ENCODE data around the gene TNFRSF18. TPM values are rescaled to one million over a fixed set of nuclear protein-coding genes. Genes with fewer than 3 reads are reported as not detected.

The TNFRSF18 gene
- total RNA-seq, 1 donor: not detected

GRCh38 chr1:1167398-1167821, 39.0 kb downstream of the TNFRSF18 start:
- Histone ChIP-seq H3K27me3 (ENCODE audit: insufficient read depth, low read length) (peaks cover 18% of the 10 kb centered on the region), H4K20me1 (ENCODE audit: insufficient read depth, low read length) (no peaks in the 10 kb centered on the region), H3K4me2 (ENCODE audit: insufficient read depth, low read length) (no peak overlapping the region), H3K9me3 (ENCODE audit: low read depth, low read length) (no peaks in the 10 kb centered on the region), H3K4me3 (ENCODE audit: insufficient read depth, low read length) (no peak overlapping the region), H3K27ac (ENCODE audit: low read depth, low read length) (no peak overlapping the region), H3K79me2 (ENCODE audit: insufficient read depth, low read length) (no peaks in the 10 kb centered on the region), H3K4me1 (ENCODE audit: insufficient read depth, low read length) (no peaks in the 10 kb centered on the region), H3K36me3 (ENCODE audit: insufficient read depth, low read length) (no peaks in the 10 kb centered on the region), H2AFZ (ENCODE audit: low read length) (no peak overlapping the region)
- no peak for TF ChIP-seq CTCF (IDR thresholded peaks at IDR 0.05; ENCODE audit: extremely low read depth, low read depth, low read length)
- no peak for DNase-seq (ENCODE audit: insufficient read length, low spot score, missing footprints)

- no peak overlapping the region for H3K27ac ChIP-seq (ENCODE audit: low read depth, low read length)
- no peak overlapping the region for H2AFZ ChIP-seq (ENCODE audit: low read length)
- H3K79me2 ChIP-seq (ENCODE audit: insufficient read depth, low read length): no peaks in the 10 kb centered on the region
- H3K4me3 ChIP-seq (ENCODE audit: insufficient read depth, low read length): no peak overlapping the region
- no peak for TF ChIP-seq CTCF (IDR thresholded peaks at IDR 0.05; ENCODE audit: extremely low read depth, low read depth, low read length)
- H3K27me3 ChIP-seq (ENCODE audit: insufficient read depth, low read length): peaks cover 13% of the 10 kb centered on the region
- H3K4me1 ChIP-seq (ENCODE audit: insufficient read depth, low read length): no peaks in the 10 kb centered on the region
- H3K9me3 ChIP-seq (ENCODE audit: low read depth, low read length): no peaks in the 10 kb centered on the region
- DNase-seq (ENCODE audit: insufficient read length, low spot score, missing footprints): no peak
- H3K4me2 ChIP-seq (ENCODE audit: insufficient read depth, low read length): no peak overlapping the region
- no peaks in the 10 kb centered on the region for H4K20me1 ChIP-seq (ENCODE audit: insufficient read depth, low read length)
- no peaks in the 10 kb centered on the region for H3K36me3 ChIP-seq (ENCODE audit: insufficient read depth, low read length)
These were observed 39.6 kb downstream of the TNFRSF18 start for GRCh38 chr1:1166642-1167397.

- no peak overlapping the region for H3K4me2 ChIP-seq (ENCODE audit: insufficient read depth, low read length)
- no peak overlapping the region for H2AFZ ChIP-seq (ENCODE audit: low read length)
- no peaks in the 10 kb centered on the region for H4K20me1 ChIP-seq (ENCODE audit: insufficient read depth, low read length)
- H3K79me2 ChIP-seq (ENCODE audit: insufficient read depth, low read length): no peaks in the 10 kb centered on the region
- no peak for TF ChIP-seq CTCF (IDR thresholded peaks at IDR 0.05; ENCODE audit: extremely low read depth, low read depth, low read length)
- H3K36me3 ChIP-seq (ENCODE audit: insufficient read depth, low read length): no peaks in the 10 kb centered on the region
- H3K27me3 ChIP-seq (ENCODE audit: insufficient read depth, low read length): peaks cover 13% of the 10 kb centered on the region
- no peak overlapping the region for H3K27ac ChIP-seq (ENCODE audit: low read depth, low read length)
- H3K4me1 ChIP-seq (ENCODE audit: insufficient read depth, low read length): no peaks in the 10 kb centered on the region
- no peak overlapping the region for H3K4me3 ChIP-seq (ENCODE audit: insufficient read depth, low read length)
- H3K9me3 ChIP-seq (ENCODE audit: low read depth, low read length): no peaks in the 10 kb centered on the region
- no peak for DNase-seq (ENCODE audit: insufficient read length, low spot score, missing footprints)
These were observed 40.4 kb downstream of the TNFRSF18 start for GRCh38 chr1:1165900-1166421.

GRCh38 chr1:1165485-1165884, 40.9 kb downstream of the TNFRSF18 start:
- Histone ChIP-seq H2AFZ (ENCODE audit: low read length) (no peak overlapping the region), H3K27me3 (ENCODE audit: insufficient read depth, low read length) (peaks cover 13% of the 10 kb centered on the region), H4K20me1 (ENCODE audit: insufficient read depth, low read length) (no peaks in the 10 kb centered on the region), H3K4me2 (ENCODE audit: insufficient read depth, low read length) (no peak overlapping the region), H3K4me3 (ENCODE audit: insufficient read depth, low read length) (no peak overlapping the region), H3K27ac (ENCODE audit: low read depth, low read length) (no peak overlapping the region), H3K79me2 (ENCODE audit: insufficient read depth, low read length) (no peaks in the 10 kb centered on the region), H3K36me3 (ENCODE audit: insufficient read depth, low read length) (no peaks in the 10 kb centered on the region), H3K4me1 (ENCODE audit: insufficient read depth, low read length) (no peaks in the 10 kb centered on the region), H3K9me3 (ENCODE audit: low read depth, low read length) (no peaks in the 10 kb centered on the region)
- no peak for TF ChIP-seq CTCF (IDR thresholded peaks at IDR 0.05; ENCODE audit: extremely low read depth, low read depth, low read length)
- no peak for DNase-seq (ENCODE audit: insufficient read length, low spot score, missing footprints)
